ENCODE results near the gene SSPN.

SSPN gene

DNA sequence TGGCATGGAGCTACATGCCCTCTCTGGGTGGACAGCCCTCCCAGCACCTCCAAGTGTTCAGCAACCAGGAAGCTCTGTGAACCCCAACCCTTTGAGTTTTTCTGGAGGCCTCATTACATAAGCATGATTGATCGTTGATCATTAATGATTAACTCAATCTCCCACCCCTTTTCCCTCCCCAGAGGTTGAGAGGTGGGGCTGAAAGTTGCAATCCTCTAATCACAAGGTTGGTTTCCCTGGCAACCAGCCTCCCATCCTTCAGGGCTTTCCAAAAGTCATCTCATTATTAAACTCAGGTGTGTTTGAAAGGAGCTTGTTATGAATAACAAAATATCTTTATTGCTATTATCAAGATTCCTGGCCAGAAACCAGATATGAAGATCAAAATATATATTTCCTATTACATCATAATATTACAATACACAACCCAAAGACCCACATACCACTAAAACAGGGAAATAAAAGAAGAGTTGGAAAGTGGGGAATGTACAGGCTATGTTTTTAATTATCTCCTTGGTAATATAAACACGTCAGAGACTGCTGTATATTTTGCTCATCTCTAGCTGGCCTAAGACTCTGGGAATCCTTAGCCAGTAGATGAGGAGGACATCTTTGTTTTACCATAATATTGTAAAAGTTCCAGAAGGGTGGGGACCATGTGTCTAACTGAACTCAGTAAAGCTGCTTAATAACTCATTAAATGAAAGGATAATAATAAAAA is 73.6 kb downstream of the SSPN start:
- DNase-seq: no peak

DNA sequence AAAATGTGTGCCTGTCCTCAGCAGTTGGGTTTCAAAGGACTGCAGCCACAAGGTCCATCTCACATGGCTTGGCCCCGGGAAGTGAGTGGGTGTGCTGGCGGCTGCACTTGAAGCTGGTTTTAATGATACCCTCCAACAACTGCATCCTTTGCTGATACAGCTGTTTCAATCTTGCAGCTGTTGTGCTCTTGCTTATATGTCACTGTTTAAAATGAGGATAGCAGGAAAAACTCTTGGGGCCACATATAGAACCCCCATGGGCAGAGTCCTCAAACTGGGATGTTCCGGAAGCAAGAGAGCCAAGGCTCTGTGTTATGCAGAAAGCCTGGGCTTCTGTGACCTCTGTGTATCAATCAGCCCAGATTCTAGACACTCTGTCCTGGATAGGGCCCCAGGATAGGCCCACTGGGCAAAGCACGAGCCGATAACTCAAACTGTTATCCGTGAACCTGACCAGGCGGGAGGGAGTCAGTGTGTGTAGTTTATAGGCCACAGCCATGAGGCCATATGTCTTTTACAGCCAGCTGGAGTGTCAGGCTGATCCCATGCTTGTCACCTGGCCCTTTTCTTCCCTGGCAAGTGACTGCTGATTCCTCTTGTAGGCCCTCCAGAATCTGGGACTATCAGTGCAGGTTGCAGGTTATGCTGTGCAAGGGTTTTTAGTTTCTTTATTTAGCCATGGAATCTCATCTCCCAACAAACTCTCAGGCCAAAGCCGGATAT is 74.3 kb downstream of the SSPN start:
- no peak for DNase-seq

DNA sequence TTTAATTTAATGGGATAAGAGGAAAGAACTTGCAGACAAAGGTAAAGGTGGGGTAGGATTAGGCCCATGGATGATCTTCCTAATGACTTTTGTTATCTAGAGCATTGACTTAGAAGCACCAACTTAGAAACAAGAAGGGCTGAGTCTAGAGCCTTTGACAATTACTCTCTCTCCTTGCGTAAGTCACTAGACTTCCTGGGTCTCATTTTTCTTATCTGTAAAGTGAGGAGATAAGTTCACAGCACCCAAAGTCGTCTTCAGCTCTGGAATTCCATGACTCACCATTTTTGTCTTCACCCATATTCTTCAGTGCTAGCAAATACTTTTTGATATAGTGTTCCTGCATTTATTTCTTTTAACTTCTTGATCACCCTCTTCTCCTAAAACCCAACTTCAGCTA is 75.7 kb downstream of the SSPN start:
- DNase-seq: no peak

GRCh38 chr12:26271889-26272492 is 76.6 kb downstream of the SSPN start:
- DNase-seq: no peak

DNA sequence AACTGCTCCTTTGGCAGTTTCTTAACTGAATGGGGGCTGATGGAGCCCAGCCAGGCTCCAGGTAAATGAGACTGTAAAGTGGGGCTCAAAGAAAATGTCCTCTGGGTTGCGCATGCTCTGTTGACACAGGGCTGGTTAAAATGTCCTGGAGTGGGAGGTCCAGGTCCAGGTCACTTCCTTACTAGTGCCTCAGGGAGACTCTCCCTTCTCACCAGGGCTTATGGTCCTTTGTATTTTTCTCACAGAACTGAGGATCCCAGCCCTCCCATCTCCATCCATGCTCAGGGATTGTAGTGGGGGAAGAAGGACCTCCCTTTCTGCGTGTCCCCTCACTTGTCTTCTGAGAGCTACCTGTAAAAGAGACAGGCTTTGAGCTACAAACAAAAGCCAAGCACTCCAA is 77.5 kb downstream of the SSPN start:
- DNase-seq: no peak

DNA sequence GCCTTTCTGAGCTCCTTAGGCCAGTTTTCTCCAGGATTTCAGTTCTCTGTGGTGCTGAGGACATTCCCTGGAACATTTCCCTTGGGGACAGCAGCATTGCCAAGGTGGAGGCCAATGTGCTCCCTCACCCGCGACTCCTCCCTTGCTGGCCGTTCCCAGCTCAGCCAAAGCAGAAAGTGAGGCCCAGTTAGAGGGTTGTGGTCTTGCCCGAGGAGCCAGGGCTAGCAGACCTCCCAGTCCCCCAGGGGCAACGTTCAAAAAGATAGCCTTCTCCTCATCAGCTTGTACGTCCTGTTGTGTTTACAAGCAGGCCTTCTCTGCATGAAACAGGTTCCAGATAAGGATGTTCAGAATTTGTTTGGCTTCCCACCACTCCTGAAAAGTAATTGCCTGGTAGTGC is 78.4 kb downstream of the SSPN start:
- no peak for DNase-seq

GRCh38 chr12:26274441-26275312 is 79.3 kb downstream of the SSPN start:
- peak; percentile 61 to 70 for DNase-seq

DNA sequence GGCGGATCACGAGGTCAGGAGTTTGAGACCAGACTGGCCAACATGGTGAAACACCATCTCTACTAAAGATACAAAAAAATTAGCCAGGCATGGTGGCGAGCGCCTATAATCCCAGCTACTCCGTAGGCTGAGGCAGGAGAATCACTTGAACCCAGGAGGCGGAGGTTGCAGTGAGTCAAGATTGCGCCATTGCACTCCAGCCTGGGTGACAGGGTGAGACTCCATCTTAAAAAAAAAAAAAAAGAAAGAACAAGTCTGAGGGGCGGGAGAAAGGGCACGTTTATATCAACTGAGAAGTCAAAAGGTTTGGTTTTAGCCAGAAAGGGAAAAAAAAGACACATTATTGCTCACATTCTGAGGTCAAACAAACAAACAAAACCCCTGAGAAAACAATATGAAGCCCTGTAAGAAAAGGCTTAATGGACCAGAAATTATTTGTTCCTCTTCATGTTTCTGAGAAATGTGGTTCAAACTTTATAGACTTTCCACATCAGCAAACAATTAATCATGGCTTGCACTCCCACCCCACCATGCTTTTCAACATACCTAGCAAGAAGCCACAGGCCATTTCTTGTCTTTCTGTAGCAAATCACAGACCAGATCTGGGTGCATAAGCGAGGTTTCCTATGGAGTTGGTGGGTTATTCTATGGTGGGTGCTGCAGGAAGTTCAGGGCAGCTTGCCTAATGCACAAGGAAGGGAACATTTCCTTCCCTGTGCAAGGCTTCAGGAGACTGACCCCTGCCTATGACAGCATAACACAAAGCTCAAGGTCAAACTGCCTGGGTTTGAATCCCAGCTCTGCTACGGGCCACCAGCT is 80.1 kb downstream of the SSPN start:
- no peak for DNase-seq

DNA sequence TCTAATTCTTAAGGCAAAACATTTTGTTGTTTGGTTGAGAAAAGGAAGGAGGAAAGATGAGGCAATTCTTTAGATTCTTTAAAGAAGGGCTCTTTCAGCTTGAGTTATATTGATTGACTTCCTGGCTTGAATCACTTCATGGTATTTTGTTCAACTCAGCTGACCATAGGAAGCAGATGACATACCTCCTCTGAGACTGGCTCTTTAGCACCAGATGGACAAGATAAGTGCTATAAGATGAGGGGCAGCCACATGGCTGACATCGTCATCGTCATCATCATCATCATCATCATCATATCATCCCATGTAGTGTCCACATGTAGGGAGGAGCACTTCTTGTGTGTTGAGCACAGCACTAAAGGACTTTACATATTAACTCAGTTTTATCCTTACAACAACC is 81.3 kb downstream of the SSPN start:
- no peak for DNase-seq

DNA sequence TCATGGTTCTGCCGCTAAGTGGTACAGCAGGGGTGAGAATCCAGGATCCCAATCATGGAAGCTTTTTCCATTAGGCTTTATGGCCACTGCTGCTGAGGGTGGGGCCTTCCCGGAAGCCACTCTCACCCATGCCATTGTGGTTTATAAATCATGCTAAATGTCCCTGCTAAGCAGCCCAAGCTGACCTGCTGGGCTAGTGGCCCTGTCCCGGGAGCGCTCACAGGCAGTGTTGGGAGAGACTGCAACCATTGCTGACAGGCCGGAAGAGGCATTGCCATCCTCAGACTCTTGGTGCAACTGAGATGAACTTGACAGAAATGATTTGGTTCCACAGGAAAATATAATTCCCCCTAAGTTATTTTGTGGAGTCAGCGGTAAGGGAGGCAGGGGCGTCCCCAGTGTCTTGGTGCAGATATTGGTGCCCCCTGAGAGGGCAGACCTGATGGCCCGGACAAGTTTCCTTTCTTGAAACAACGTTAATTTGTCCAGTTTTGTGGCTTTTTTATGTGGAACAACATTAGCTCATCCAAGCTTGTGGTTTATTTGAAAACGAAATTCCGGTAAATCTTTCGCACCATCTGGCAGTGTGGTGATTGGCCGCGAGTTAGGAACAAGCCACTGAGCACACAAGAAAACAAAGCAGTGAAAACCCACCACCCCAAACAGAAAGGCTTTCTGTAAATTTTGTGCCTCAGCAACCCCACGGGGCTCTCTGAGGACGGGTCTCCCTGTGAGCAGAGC is 82.3 kb downstream of the SSPN start:
- DNase-seq: no peak

- DNase-seq: no peak
These were observed 82.9 kb downstream of the SSPN start for GRCh38 chr12:26278266-26278665.

GRCh38 chr12:26278666-26279065 is 83.3 kb downstream of the SSPN start:
- DNase-seq: no peak

DNA sequence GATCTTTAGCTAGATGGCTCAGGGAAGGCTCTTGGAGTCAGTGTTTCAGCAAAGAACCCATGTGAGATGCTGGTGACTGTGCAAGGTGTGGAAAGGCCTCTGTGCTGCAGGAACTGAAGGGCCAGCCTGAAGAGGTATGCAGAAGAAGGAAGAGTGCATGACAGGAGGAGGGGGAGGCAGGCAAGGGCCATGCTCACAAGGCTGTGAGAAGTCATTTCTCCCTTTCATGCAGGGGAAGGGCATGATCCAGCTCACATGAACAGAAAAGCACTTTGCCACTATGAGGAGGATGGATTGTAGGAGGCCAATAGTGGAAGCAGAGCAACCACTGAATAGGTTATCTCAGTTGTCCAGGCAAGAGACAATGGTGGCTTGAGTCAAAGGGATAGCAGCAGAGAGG is 83.7 kb downstream of the SSPN start:
- DNase-seq: no peak

DNA sequence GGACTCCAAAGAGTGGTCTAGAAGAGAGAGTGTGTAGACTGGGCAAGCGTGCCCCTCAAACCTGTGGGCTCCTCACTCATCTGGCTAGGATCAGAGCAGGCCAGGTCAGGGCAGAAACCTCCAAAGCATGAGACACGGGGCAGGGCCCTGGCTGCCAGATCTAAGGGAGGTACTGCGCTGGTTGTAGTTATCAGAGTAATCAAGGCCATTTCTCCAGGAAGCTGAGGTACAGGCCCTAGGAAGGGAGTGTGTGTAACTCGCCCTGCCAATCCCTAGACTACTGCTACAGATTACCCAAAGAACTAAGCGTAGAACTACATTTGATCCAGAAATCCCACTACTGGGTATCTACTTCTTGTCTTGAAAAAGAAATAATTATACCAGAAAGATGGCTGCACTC is 84.5 kb downstream of the SSPN start:
- no peak for DNase-seq

GRCh38 chr12:26280869-26281268 is 85.5 kb downstream of the SSPN start:
- no peak for DNase-seq

GRCh38 chr12:26281320-26281719 is 85.9 kb downstream of the SSPN start:
- DNase-seq: no peak

DNA sequence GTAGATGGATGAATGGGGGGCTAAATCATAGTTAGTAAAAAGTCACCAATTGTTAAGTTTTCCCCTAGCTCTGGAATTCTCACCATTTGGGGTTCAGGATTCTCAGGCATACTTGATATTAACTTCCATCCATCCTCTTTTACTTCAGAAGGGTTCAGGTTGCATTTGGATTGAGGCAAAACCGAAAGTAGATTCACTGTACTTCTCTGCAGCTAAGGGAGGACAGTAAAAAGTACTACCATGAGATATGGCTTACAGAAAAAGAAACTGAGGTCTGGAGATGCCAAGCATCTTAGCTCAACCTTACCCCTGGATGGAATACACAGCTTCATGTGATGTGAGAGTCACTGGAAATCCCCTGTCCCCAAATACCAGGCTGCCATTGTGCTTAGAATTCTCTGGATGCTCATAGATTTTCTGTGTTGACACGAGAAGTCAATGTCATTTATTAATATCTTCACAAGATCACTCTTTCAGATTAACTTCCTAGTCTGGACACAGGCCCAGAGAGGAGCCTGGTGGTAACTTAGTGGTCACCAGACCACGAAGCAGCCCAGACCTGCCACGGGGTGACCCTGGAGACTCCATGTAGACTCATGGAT is 87.1 kb downstream of the SSPN start:
- no peak for DNase-seq

- DNase-seq: no peak
These were observed 87.7 kb downstream of the SSPN start for GRCh38 chr12:26283046-26283445.

DNA sequence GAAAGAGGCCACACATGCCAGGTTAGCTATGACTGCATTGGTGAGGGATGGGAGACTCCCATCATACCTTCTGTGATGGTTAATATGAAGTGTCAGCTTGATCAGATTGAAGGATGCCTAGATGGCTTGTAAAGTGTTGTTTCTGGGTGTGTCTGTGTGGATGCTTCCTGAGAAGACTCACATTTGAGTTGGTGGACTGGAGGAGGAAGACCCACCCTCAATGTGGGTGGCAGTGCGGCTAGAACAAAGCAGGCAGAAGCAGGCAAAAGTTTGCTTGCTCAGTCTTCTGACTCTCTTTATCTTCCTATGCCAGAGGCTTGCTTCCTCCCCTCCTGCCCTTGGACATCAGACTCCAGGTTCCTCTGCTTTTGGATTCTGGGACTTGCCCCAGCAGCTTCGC is 88.2 kb downstream of the SSPN start:
- no peak for DNase-seq

GRCh38 chr12:26285401-26285800 is 90.0 kb downstream of the SSPN start:
- DNase-seq: no peak

GRCh38 chr12:26286186-26286585 is 90.8 kb downstream of the SSPN start:
- peak in 1 of 2 experiments; percentile 13 for DNase-seq

All from SHP77 (cell line).